Neutrophil (primary cell): ENCODE results near the gene TEPSIN.

Experiments
- H3K27ac ChIP-seq: fragments of 200-600 bp; sonication (generic); 2 replicates; pipeline ENCODE4 v1.5.1; 2016; ENCODE audit warnings: mild to moderate bottlenecking, moderate library complexity
- H3K27me3 ChIP-seq: fragments of 200-600 bp; sonication (generic); 2 replicates; pipeline ENCODE4 v1.6.0; 2016; ENCODE audit warnings: mild to moderate bottlenecking
- H3K36me3 ChIP-seq: fragments of 200-600 bp; sonication (generic); 2 replicates; pipeline ENCODE4 v1.5.1; 2017
- H3K4me1 ChIP-seq, 2 experiments: fragments of 200-600 bp in 1 of 2; sonication (generic) in 1 of 2; 1 replicate in 1 of 2; 2 replicates in 1 of 2; pipeline versions ENCODE4 v1.5.1 to v1.6.1; 2013 to 2016; ENCODE audit warnings: low read depth in 1 of 2, low read length in 1 of 2, mild to moderate bottlenecking in 1 of 2, moderate library complexity in 1 of 2; ENCODE audit not compliant: control insufficient read depth in 1 of 2, insufficient read depth in 1 of 2
- H3K4me3 ChIP-seq, 2 experiments: fragments of 200-600 bp in 1 of 2; sonication (generic) in 1 of 2; 1 replicate in 1 of 2; 2 replicates in 1 of 2; pipeline ENCODE4 v1.5.1; 2013 to 2016; ENCODE audit warnings: low read depth in 1 of 2, low read length in 1 of 2, mild to moderate bottlenecking in 1 of 2, moderate library complexity in 1 of 2
- H3K9me3 ChIP-seq: fragments of 200-600 bp; sonication (generic); 2 replicates; pipeline ENCODE4 v1.5.1; 2016
- TF ChIP-seq, protein P1 (sequence below): fragments of 200-600 bp; sonication (generic); IDR thresholded peaks from 2 replicates; pipeline ENCODE4 v1.5.1; 2016; ENCODE audit warnings: antibody characterized with exemption

TEPSIN gene

DNA sequence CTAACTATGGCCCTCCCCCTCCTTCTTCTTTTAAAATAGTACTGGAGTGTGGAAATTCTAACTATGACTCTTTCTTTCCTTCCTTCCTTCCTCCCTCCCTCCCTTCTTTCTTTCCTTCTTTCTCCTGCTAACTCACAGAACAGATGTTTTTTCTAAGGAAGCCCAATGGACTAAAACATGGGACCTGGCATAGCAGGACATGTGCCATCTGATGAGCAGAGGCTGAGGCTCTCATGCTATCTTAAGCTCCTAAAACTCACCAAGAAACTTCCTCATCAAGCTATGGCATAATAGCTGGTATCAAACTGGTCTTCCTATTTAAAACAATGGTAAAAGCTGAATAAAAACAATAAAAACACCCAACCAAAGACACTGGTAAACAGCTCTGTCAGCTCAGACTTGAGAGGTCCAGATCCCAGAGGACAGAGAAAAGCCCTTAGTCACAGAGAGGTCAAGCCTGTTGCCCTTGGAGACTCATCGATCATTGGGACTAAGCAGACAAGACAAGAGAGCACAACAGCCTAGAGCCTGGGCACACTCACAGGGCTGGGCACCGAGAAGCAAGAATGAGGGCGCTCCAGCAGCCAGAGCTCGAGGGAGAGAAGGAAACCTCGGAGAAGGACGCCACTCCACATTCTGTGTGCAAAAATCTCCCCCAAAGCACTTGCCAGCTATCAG, 28.7 kb upstream of the TEPSIN start:
- Histone ChIP-seq H3K36me3 (peaks cover 58% of the 10 kb centered on the region), H3K9me3 (no peaks in the 10 kb centered on the region), H3K27ac (peak overlapping the region; percentile 74), H3K4me1 (peaks cover 69% of the 10 kb centered on the region in 2 experiments), H3K4me3 (no peak overlapping the region), H3K27me3 (no peaks in the 10 kb centered on the region)
- TF ChIP-seq, protein P1, sequence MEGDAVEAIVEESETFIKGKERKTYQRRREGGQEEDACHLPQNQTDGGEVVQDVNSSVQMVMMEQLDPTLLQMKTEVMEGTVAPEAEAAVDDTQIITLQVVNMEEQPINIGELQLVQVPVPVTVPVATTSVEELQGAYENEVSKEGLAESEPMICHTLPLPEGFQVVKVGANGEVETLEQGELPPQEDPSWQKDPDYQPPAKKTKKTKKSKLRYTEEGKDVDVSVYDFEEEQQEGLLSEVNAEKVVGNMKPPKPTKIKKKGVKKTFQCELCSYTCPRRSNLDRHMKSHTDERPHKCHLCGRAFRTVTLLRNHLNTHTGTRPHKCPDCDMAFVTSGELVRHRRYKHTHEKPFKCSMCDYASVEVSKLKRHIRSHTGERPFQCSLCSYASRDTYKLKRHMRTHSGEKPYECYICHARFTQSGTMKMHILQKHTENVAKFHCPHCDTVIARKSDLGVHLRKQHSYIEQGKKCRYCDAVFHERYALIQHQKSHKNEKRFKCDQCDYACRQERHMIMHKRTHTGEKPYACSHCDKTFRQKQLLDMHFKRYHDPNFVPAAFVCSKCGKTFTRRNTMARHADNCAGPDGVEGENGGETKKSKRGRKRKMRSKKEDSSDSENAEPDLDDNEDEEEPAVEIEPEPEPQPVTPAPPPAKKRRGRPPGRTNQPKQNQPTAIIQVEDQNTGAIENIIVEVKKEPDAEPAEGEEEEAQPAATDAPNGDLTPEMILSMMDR: no peak

DNA sequence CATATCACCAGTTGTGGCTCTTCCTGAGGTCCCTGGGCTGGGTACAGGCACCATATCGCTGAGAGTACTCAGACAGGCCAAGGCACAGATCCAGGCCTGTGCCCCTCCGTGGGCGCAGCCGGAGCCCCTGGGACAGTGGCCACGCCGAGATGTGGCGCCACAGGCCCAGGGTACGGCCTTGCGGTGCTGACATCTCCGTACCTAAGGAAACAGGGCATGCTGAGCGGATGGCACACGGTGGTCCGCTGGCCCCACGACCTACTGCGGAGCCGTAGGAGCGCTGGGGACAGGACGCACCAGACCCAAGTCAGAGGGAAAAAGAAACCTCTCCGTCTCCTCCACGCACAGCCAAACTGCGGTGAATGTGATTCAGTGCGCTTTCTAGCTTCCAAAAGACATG, 26.7 kb upstream of the TEPSIN start:
- Histone ChIP-seq H3K27ac (peak overlapping the region; percentile 74), H3K27me3 (no peaks in the 10 kb centered on the region), H3K4me1 (peaks cover 50 to 52% of the 10 kb centered on the region in 2 experiments), H3K36me3 (peaks cover 65% of the 10 kb centered on the region), H3K4me3 (no peak overlapping the region), H3K9me3 (no peaks in the 10 kb centered on the region)
- TF ChIP-seq, protein P1: no peak

DNA sequence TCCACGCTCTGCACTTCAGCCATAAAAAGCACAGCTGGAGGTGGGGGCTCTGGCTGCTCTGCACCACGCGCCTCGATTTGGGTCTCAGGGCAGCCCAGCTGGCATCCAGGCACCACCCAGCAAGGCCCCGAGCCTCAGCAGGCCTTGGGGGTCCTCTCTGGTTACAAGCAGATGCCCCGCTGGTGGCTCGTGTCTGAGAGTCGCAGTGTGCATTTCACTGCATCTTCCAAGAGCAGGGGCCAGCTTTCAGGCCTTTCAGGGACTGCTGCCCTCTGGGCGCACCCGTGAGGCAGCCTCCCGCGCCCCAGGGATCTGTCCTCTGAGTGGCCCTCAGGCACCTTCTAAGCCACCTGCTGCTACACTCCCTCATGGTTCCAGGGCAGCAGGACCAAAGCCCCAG, 25.8 kb upstream of the TEPSIN start:
- Histone ChIP-seq H3K36me3 (peaks cover 71% of the 10 kb centered on the region), H3K27ac (no peak overlapping the region), H3K9me3 (no peaks in the 10 kb centered on the region), H3K27me3 (no peaks in the 10 kb centered on the region), H3K4me1 (peaks cover 41 to 42% of the 10 kb centered on the region in 2 experiments), H3K4me3 (no peak overlapping the region)
- TF ChIP-seq, protein P1: no peak

DNA sequence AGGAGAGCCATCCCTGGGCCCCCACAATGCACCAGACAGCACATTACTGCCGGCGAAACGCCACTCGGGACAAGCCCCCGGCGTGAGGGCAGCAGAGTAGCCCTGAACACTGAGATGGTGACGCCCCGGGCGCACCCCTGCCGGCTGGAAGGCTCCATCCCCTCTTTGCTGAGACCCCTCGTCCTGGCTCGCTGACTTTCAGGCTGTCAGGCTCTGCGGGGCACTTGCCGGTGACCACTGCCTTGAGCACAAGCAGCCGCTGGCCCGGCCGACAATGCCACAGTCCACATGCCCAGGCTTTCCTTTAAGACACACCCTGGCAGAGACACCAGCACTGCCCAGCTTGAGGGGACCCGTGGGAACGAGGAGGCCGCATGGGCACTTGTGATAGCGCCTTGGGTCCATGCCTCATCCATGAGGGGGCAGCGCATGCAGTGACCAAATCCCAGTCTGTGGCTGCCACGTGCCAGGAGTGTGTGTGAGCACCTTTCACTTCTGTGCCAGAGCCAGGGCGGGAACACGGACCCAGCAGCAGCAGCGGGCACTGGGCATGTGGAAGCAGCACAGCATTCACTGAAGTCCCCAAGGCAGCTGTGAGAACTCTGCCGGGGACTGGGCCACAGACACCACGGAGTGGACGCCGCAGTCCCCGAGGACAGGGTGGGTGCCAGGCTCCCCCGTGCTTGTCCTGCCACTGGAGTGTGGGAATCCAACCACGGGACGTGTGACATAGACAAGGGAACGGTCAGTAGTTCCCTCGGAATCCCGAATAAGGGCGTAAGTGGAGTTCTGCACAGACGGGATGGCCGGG, 24.7 kb upstream of the TEPSIN start:
- TF ChIP-seq, protein P1: no peak
- H3K36me3 ChIP-seq: peaks cover 73% of the 10 kb centered on the region

DNA sequence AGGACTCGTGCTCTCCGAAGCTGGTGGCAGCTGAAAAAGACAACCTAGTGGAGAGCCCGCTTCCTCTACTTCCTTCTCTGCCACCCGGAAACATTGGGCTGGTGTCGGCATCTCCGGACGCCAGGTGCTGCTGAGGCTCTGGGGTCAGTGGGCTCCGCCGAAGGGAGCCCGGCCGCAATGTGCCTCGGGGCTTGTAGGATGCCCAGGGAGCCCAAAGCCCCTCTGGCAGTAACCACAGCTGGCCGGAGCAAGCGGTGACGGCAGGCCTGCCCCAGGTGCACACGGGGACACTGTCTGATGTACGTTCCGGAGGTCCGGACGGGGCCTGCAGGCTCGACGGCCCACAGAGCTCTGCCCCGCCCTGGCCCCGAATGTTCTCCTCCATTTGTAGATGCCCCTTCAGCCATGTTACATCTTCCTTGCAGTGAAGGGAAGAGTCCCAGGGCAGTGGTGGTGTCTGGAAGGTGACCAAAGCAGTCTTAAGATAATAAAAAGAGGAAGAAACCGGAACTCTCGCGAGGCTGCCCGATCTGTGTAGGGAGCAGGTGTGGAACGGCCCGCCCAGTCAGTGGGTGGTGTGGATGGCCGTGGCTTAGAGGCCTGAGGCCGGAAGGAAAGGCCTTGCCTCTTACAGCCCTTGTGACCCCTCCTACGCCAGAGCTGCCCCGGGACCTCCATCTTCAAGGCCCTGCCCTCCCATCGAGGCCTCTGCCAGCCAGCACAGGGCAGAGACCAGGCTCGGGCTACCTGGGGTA, 22.9 kb upstream of the TEPSIN start:
- Histone ChIP-seq H3K4me3 (no peak overlapping the region), H3K27me3 (no peaks in the 10 kb centered on the region), H3K27ac (no peak overlapping the region), H3K9me3 (no peaks in the 10 kb centered on the region), H3K36me3 (peaks cover 92% of the 10 kb centered on the region), H3K4me1 (peaks cover 14 to 15% of the 10 kb centered on the region in 2 experiments)
- TF ChIP-seq, protein P1: no peak

More for the DNA sequence above, 24.7 kb upstream of the TEPSIN start:
- no peaks in the 10 kb centered on the region for H3K9me3 ChIP-seq
- H3K4me1 ChIP-seq: peaks cover 31 to 33% of the 10 kb centered on the region in 2 experiments
- H3K27ac ChIP-seq: no peak overlapping the region
- no peak overlapping the region for H3K4me3 ChIP-seq
- H3K27me3 ChIP-seq: no peaks in the 10 kb centered on the region
